PFSK-1 (cell line): Measurements from ENCODE around the gene UBE2E1.

ENCODE experiments used
- FOXP2 ChIP-seq: optimal IDR thresholded peaks from 2 replicates; pipeline ENCODE3; 2011; ENCODE audit warnings: borderline replicate concordance, control low read depth, inconsistent platforms; ENCODE audit not compliant: insufficient read depth; ENCODE audit errors: extremely low read length, extremely low read depth
- POLR2AphosphoS5 ChIP-seq: IDR thresholded peaks from 2 replicates; pipeline ENCODE4 v1.6.1; 2012; ENCODE audit warnings: low read depth, mild to moderate bottlenecking, control low read depth, low read length, moderate library complexity
- REST ChIP-seq, 2 experiments: IDR thresholded peaks; 2 replicates each; pipeline versions ENCODE4 v1.6.1 to v1.8.0; 2011 to 2012; ENCODE audit warnings: low read depth in 2 of 2, low read length in 2 of 2, control low read depth in 1 of 2, inconsistent platforms in 1 of 2, mild to moderate bottlenecking in 1 of 2, moderate library complexity in 1 of 2; ENCODE audit not compliant: insufficient read depth in 1 of 2
- SIN3A ChIP-seq: IDR thresholded peaks from 2 replicates; pipeline ENCODE4 v1.6.1; 2012; ENCODE audit warnings: mild to moderate bottlenecking, low read length, moderate library complexity, borderline replicate concordance; ENCODE audit not compliant: insufficient read depth
- TAF1 ChIP-seq: IDR thresholded peaks from 2 replicates; pipeline ENCODE4 v1.6.1; 2012; ENCODE audit warnings: low read length, control low read depth, borderline replicate concordance; ENCODE audit not compliant: insufficient read depth

The UBE2E1 gene

GRCh38 chr3:23923786-23924185 lies 118.0 kb downstream of the UBE2E1 start:
- TF ChIP-seq SIN3A (no peak), TAF1 (no peak), POLR2AphosphoS5 (no peak), FOXP2 (no peak), REST (IDR thresholded peaks at IDR 0.05; ENCODE audit: insufficient read depth in 1 of 2, low read depth in 2 of 2, low read length in 2 of 2) (no peak)

GRCh38 chr3:23926246-23926645 lies 120.5 kb downstream of the UBE2E1 start:
- TF ChIP-seq POLR2AphosphoS5 (no peak), TAF1 (no peak), REST (IDR thresholded peaks at IDR 0.05; ENCODE audit: insufficient read depth in 1 of 2, low read depth in 2 of 2, low read length in 2 of 2) (no peak), FOXP2 (no peak), SIN3A (no peak)

- TF ChIP-seq TAF1 (no peak), SIN3A (no peak)
These were observed 121.0 kb downstream of the UBE2E1 start for GRCh38 chr3:23926736-23927135.

- TF ChIP-seq SIN3A = no peak
- TF ChIP-seq REST (IDR thresholded peaks at IDR 0.05; ENCODE audit: insufficient read depth in 1 of 2, low read depth in 2 of 2, low read length in 2 of 2) = no peak
- no peak for TF ChIP-seq FOXP2
These were observed 122.8 kb downstream of the UBE2E1 start for GRCh38 chr3:23928524-23928923.

GRCh38 chr3:23931597-23931996 lies 125.8 kb downstream of the UBE2E1 start:
- TF ChIP-seq TAF1 (no peak), POLR2AphosphoS5 (no peak), FOXP2 (no peak), REST (IDR thresholded peaks at IDR 0.05; ENCODE audit: insufficient read depth in 1 of 2, low read depth in 2 of 2, low read length in 2 of 2) (no peak), SIN3A (no peak)
